RWPE2 (cell line): ENCODE results near the gene GREB1L.

Source experiments
- ATAC-seq: fragments of 200-7000 bp; cut with Tn5 transposase; 3 replicates; pipeline ENCODE4 v1.9.1; 2021; ENCODE audit warnings: low read depth
- DNase-seq: peaks from one replicate; pipeline ENCODE4 v3.0.0-alpha.2; 2020; ENCODE audit warnings: low spot score
- H3K27ac ChIP-seq: fragments of 450-650 bp; 2 replicates; pipeline ENCODE4 v1.5.1; 2017; ENCODE audit warnings: mild to moderate bottlenecking; ENCODE audit not compliant: poor library complexity, severe bottlenecking
- H3K27me3 ChIP-seq: fragments of 250-450 bp; sonication (Bioruptor Pico); 2 replicates; pipeline ENCODE4 v1.5.1; 2021; ENCODE audit warnings: mild to moderate bottlenecking, moderate library complexity; ENCODE audit not compliant: insufficient read depth, poor library complexity, severe bottlenecking
- H3K36me3 ChIP-seq: fragments of 250-450 bp; sonication (Bioruptor Pico); 2 replicates; pipeline ENCODE4 v1.5.1; 2020; ENCODE audit warnings: low read depth, mild to moderate bottlenecking, moderate library complexity
- H3K4me1 ChIP-seq: fragments of 250-450 bp; sonication (Bioruptor Pico); 2 replicates; pipeline ENCODE4 v1.5.1; 2021; ENCODE audit warnings: mild to moderate bottlenecking, moderate library complexity; ENCODE audit not compliant: insufficient read depth, poor library complexity, severe bottlenecking
- H3K4me3 ChIP-seq: fragments of 250-450 bp; sonication (Bioruptor Pico); 2 replicates; pipeline ENCODE4 v1.5.1; 2021; ENCODE audit warnings: mild to moderate bottlenecking, moderate library complexity; ENCODE audit not compliant: severe bottlenecking
- H3K9me3 ChIP-seq: fragments of 250-450 bp; sonication (Bioruptor Pico); 2 replicates; pipeline ENCODE4 v1.5.1; 2021; ENCODE audit warnings: mild to moderate bottlenecking, moderate library complexity; ENCODE audit not compliant: severe bottlenecking
- CTCF ChIP-seq: fragments of 450-650 bp; IDR thresholded peaks from one replicate; pipeline ENCODE4 v1.5.1; 2017; ENCODE audit warnings: mild to moderate bottlenecking, moderate library complexity; ENCODE audit not compliant: poor library complexity, severe bottlenecking

GREB1L gene

GRCh38 chr18:21331065-21331464, 89.0 kb downstream of the GREB1L start:
- no peak for ATAC-seq
- H3K36me3 ChIP-seq: no peaks in the 10 kb centered on the region

GRCh38 chr18:21335927-21336488, 94.0 kb downstream of the GREB1L start:
- no peaks in the 10 kb centered on the region for H3K36me3 ChIP-seq
- H3K27ac ChIP-seq: no peak overlapping the region
- no peaks in the 10 kb centered on the region for H3K27me3 ChIP-seq
- ATAC-seq (no peak), DNase-seq (no peak)
- no peak for TF ChIP-seq CTCF
- H3K4me1 ChIP-seq: no peaks in the 10 kb centered on the region
- H3K9me3 ChIP-seq: no peaks in the 10 kb centered on the region
- no peak overlapping the region for H3K4me3 ChIP-seq

More at GRCh38 chr18:21331065-21331464, 89.0 kb downstream of the GREB1L start:
- no peaks in the 10 kb centered on the region for H3K9me3 ChIP-seq
- H3K4me3 ChIP-seq: no peak overlapping the region
- peak overlapping the region; percentile 53 for H3K27ac ChIP-seq
- DNase-seq: no peak
- peaks cover 11% of the 10 kb centered on the region for H3K4me1 ChIP-seq
- no peak for TF ChIP-seq CTCF
- H3K27me3 ChIP-seq: no peaks in the 10 kb centered on the region

GRCh38 chr18:21336846-21337245, 94.8 kb downstream of the GREB1L start:
- Histone ChIP-seq H3K27me3 (no peaks in the 10 kb centered on the region), H3K9me3 (no peaks in the 10 kb centered on the region), H3K4me3 (no peak overlapping the region), H3K27ac (no peak overlapping the region), H3K4me1 (no peaks in the 10 kb centered on the region), H3K36me3 (no peaks in the 10 kb centered on the region)
- no peak for TF ChIP-seq CTCF
- ATAC-seq (no peak), DNase-seq (no peak)

GRCh38 chr18:21341141-21341540, 99.1 kb downstream of the GREB1L start:
- ATAC-seq: no peak
- no peak for TF ChIP-seq CTCF
- Histone ChIP-seq H3K27me3 (no peaks in the 10 kb centered on the region), H3K4me3 (no peak overlapping the region), H3K36me3 (no peaks in the 10 kb centered on the region), H3K9me3 (no peaks in the 10 kb centered on the region), H3K27ac (no peak overlapping the region), H3K4me1 (no peaks in the 10 kb centered on the region)
- DNase-seq: no peak

- ATAC-seq: no peak
- Histone ChIP-seq H3K4me3 (no peak overlapping the region), H3K27ac (no peak overlapping the region), H3K27me3 (no peaks in the 10 kb centered on the region), H3K4me1 (no peaks in the 10 kb centered on the region), H3K36me3 (no peaks in the 10 kb centered on the region), H3K9me3 (no peaks in the 10 kb centered on the region)
- no peak for DNase-seq
- no peak for TF ChIP-seq CTCF
Observed at GRCh38 chr18:21342372-21342771, 100.3 kb downstream of the GREB1L start.
